Fibroblast of lung (primary cell): ENCODE measurements around the gene TBC1D5. TPM values are rescaled to one million over a fixed set of nuclear protein-coding genes. Genes with fewer than 3 reads are reported as not detected.

ENCODE experiments used
- DNase-seq, 2 donors: peaks; one replicate each; pipeline versions ENCODE4 v3.0.0 to v3.0.0-alpha.2; 2010; ENCODE audit warnings: low read depth in 2 of 2
- H2AFZ ChIP-seq: 2 replicates; pipeline ENCODE4 v1.5.1; 2012; ENCODE audit warnings: low read length, control low read depth, inconsistent platforms
- H3K27ac ChIP-seq: 2 replicates; pipeline ENCODE4 v1.5.1; 2011; ENCODE audit warnings: low read length, control low read depth; ENCODE audit not compliant: insufficient read depth
- H3K27me3 ChIP-seq: 2 replicates; pipeline ENCODE4 v1.5.1; 2011; ENCODE audit warnings: mild to moderate bottlenecking, low read length; ENCODE audit not compliant: control insufficient read depth, insufficient read depth
- H3K36me3 ChIP-seq: 2 replicates; pipeline ENCODE4 v1.5.1; 2011; ENCODE audit warnings: low read length; ENCODE audit not compliant: control insufficient read depth, insufficient read depth
- H3K4me1 ChIP-seq: 2 replicates; pipeline ENCODE4 v1.5.1; 2011; ENCODE audit warnings: low read length; ENCODE audit not compliant: control insufficient read depth, insufficient read depth; ENCODE audit errors: extremely low read depth
- H3K4me2 ChIP-seq: 2 replicates; pipeline ENCODE4 v1.5.1; 2011; ENCODE audit warnings: low read length, control low read depth; ENCODE audit not compliant: insufficient read depth; ENCODE audit errors: extremely low read depth
- H3K4me3 ChIP-seq, 4 experiments: fragments of 200-600 bp in 1 of 4; sonication (generic) in 1 of 4; replicated peaks in 1 of 4; 2 replicates each; pipeline ENCODE4 v1.5.1; 2011 to 2016; ENCODE audit warnings: low read length in 4 of 4, low read depth in 3 of 4, mild to moderate bottlenecking in 3 of 4, control low read depth in 2 of 4, inconsistent platforms in 1 of 4, mixed read lengths in 1 of 4; ENCODE audit not compliant: insufficient read depth in 1 of 4; ENCODE audit errors: control extremely low read depth in 1 of 4
- H3K79me2 ChIP-seq: 2 replicates; pipeline ENCODE4 v1.5.1; 2012; ENCODE audit warnings: mild to moderate bottlenecking, low read length, inconsistent platforms; ENCODE audit not compliant: control insufficient read depth, insufficient read depth
- H3K9ac ChIP-seq: 2 replicates; pipeline ENCODE4 v1.5.1; 2011; ENCODE audit warnings: mild to moderate bottlenecking, low read length, control low read depth; ENCODE audit not compliant: insufficient read depth
- H3K9me3 ChIP-seq: 2 replicates; pipeline ENCODE4 v1.5.1; 2012; ENCODE audit warnings: low read depth, low read length; ENCODE audit not compliant: control insufficient read depth, insufficient read depth
- H4K20me1 ChIP-seq: 2 replicates; pipeline ENCODE4 v1.5.1; 2011; ENCODE audit warnings: low read length; ENCODE audit not compliant: control insufficient read depth, insufficient read depth; ENCODE audit errors: extremely low read depth
- CTCF ChIP-seq, 2 donors: IDR thresholded peaks in 1 of 2; conservative IDR thresholded peaks in 1 of 2; 1 replicate in 1 of 2; 2 replicates in 1 of 2; pipeline ENCODE4 v1.5.1; 2011 to 2012; ENCODE audit warnings: low read length in 2 of 2, control low read depth in 1 of 2, inconsistent platforms in 1 of 2, low read depth in 1 of 2, mild to moderate bottlenecking in 1 of 2
- EZH2 ChIP-seq: IDR thresholded peaks from 2 replicates; pipeline ENCODE4 v1.5.1; 2012; ENCODE audit warnings: low read length, control low read depth, mild to moderate bottlenecking; ENCODE audit errors: missing control alignments
- polyA plus RNA-seq, 2 donors: library from polyadenylated mRNA; depleted of rRNA in 1 of 2; stranded (reverse) in 1 of 2; unstranded in 1 of 2; fragments of >200 nt; gene quantifications; 2 replicates each; pipeline ENCODE4 v1.2.1, GENCODE V29; 2011 to 2012; ENCODE audit warnings: missing spikeins in 1 of 2
- total RNA-seq: library from RNA; depleted of rRNA; stranded (reverse); fragments of >200 nt; gene quantifications from 2 replicates; pipeline ENCODE4 v1.2.1, GENCODE V29; 2014

The TBC1D5 gene
- total and polyA plus RNA-seq, 2 donors (not counting 1 experiment from before 2014, with no cell fraction given): 43.6 to 129 TPM

GRCh38 chr3:17489139-17489538, 253.3 kb downstream of the TBC1D5 start:
- Histone ChIP-seq H3K79me2 (no peaks in the 10 kb centered on the region), H3K27me3 (no peaks in the 10 kb centered on the region), H3K9ac (no peak overlapping the region), H2AFZ (no peak overlapping the region), H3K9me3 (no peaks in the 10 kb centered on the region), H3K4me1 (peaks cover 2% of the 10 kb centered on the region), H3K27ac (no peak overlapping the region), H4K20me1 (no peaks in the 10 kb centered on the region), H3K36me3 (no peaks in the 10 kb centered on the region), H3K4me2 (no peak overlapping the region), H3K4me3 (no peak overlapping the region)
- no peak for TF ChIP-seq CTCF (conservative IDR thresholded peaks at IDR 0.05 in 1 of 2, IDR thresholded peaks at IDR 0.05 in 1 of 2; ENCODE audit: low read depth in 1 of 2, low read length in 2 of 2)
- no peak for TF ChIP-seq EZH2
- DNase-seq: peak; percentile 54 to 68

GRCh38 chr3:17481116-17481515, 261.3 kb downstream of the TBC1D5 start:
- H3K4me2 ChIP-seq: no peak overlapping the region

GRCh38 chr3:17479681-17480405, 262.6 kb downstream of the TBC1D5 start:
- no peaks in the 10 kb centered on the region for H4K20me1 ChIP-seq
- no peak overlapping the region for H3K9ac ChIP-seq
- no peaks in the 10 kb centered on the region for H3K27me3 ChIP-seq
- TF ChIP-seq EZH2: no peak
- TF ChIP-seq CTCF (conservative IDR thresholded peaks at IDR 0.05 in 1 of 2, IDR thresholded peaks at IDR 0.05 in 1 of 2; ENCODE audit: low read depth in 1 of 2, low read length in 2 of 2): no peak
- H2AFZ ChIP-seq: no peak overlapping the region
- no peaks in the 10 kb centered on the region for H3K36me3 ChIP-seq
- no peaks in the 10 kb centered on the region for H3K9me3 ChIP-seq
- no peak overlapping the region for H3K4me3 ChIP-seq
- H3K79me2 ChIP-seq: no peaks in the 10 kb centered on the region
- H3K4me1 ChIP-seq: no peaks in the 10 kb centered on the region
- no peak overlapping the region for H3K4me2 ChIP-seq
- no peak overlapping the region for H3K27ac ChIP-seq
- no peak for DNase-seq

More at GRCh38 chr3:17481116-17481515, 261.3 kb downstream of the TBC1D5 start:
- Histone ChIP-seq H3K9ac (no peak overlapping the region), H3K79me2 (no peaks in the 10 kb centered on the region), H4K20me1 (no peaks in the 10 kb centered on the region), H3K27me3 (no peaks in the 10 kb centered on the region), H3K9me3 (no peaks in the 10 kb centered on the region), H3K36me3 (no peaks in the 10 kb centered on the region), H3K27ac (no peak overlapping the region), H3K4me1 (no peaks in the 10 kb centered on the region), H3K4me3 (no peak overlapping the region), H2AFZ (no peak overlapping the region)
- DNase-seq: no peak
- TF ChIP-seq EZH2 (no peak), CTCF (conservative IDR thresholded peaks at IDR 0.05 in 1 of 2, IDR thresholded peaks at IDR 0.05 in 1 of 2; ENCODE audit: low read depth in 1 of 2, low read length in 2 of 2) (no peak)
